Measurements from ENCODE around the gene PGPEP1. TPM values are rescaled to one million over a fixed set of nuclear protein-coding genes. Genes with fewer than 3 reads are reported as not detected.

PGPEP1 gene
- polyA plus RNA-seq, 3 donors, result 10.3 to 25.1 (median 10.3) TPM

GRCh38 chr19:18385675-18386542 is 45.5 kb downstream of the PGPEP1 start, which contains the start of gene GDF15:
Gene GDF15 (plus strand): TSS chr19:18386158. CDS start chr19:18386190, 32 bp downstream.
- TF ChIP-seq CTCF (IDR thresholded peaks at IDR 0.05), result peak; percentile 85

GRCh38 chr19:18386543-18387271 is 46.3 kb downstream of the PGPEP1 start:
- peaks cover 34 to 40% of the 10 kb centered on the region in 2 donors for H3K36me3 Mint-ChIP-seq
- no peak overlapping the region for H3K4me2 ChIP-seq (replicated peaks; ENCODE audit: extremely low read depth, low read length, poor library complexity, severe bottlenecking)

More at GRCh38 chr19:18385675-18386542, 45.5 kb downstream of the PGPEP1 start, which contains the start of gene GDF15:
- Histone ChIP-seq H3K79me2 (ENCODE audit: insufficient read depth, low read length) (peaks cover 23% of the 10 kb centered on the region), H3K27me3 (ENCODE audit: control insufficient read depth in 2 of 2, insufficient read depth in 2 of 2, low read length in 2 of 2) (peaks cover 0 to 12% of the 10 kb centered on the region in 2 donors), H3K9ac (ENCODE audit: insufficient read depth, low read length, poor library complexity, severe bottlenecking) (no peak within 1 kb of the TSS), H4K20me1 (ENCODE audit: insufficient read depth, low read length) (peaks cover 44% of the 10 kb centered on the region), H3K4me3 (replicated peaks in 1 of 3; ENCODE audit: low read depth in 2 of 3, low read length in 3 of 3) (no peak within 1 kb of the TSS), H3K36me3 (replicated peaks in 1 of 2; ENCODE audit: control insufficient read depth in 1 of 2, insufficient read depth in 2 of 2, low read length in 2 of 2) (peaks cover 18 to 20% of the 10 kb centered on the region in 2 donors), H2AFZ (ENCODE audit: insufficient read depth, low read depth, low read length, poor library complexity, severe bottlenecking) (no peak within 1 kb of the TSS), H3K4me2 (replicated peaks; ENCODE audit: extremely low read depth, low read length, poor library complexity, severe bottlenecking) (no peak within 1 kb of the TSS), H3K27ac (ENCODE audit: low read depth in 1 of 2, low read length in 2 of 2) (no peak within 1 kb of the TSS), H3K4me1 (ENCODE audit: control insufficient read depth in 1 of 2, insufficient read depth in 2 of 2, low read length in 2 of 2) (peaks cover 44 to 57% of the 10 kb centered on the region in 2 donors), H3K9me3 (replicated peaks in 1 of 2; ENCODE audit: control insufficient read depth in 1 of 2, insufficient read depth in 1 of 2, low read length in 2 of 2) (no peaks in the 10 kb centered on the region)
- peaks cover 3 to 35% (median 22%) of the 10 kb centered on the region in 3 donors for H3K27me3 Mint-ChIP-seq (ENCODE audit: low read depth in 3 of 3)
- WGBS (ENCODE audit: insufficient coverage), result 34% methylated on average over 22 of the region's 33 CpGs
- intact Hi-C loops (cut with micrococcal nuclease), result loop anchor here (5.0 kb wide), 2 partner anchors 34 to 39 kb away; no protein-coding TSS in a partner anchor
- peak in 1 of 3 donors; percentile 45 for DNase-seq
- peaks cover 47% of the 10 kb centered on the region for H3K4me1 Mint-ChIP-seq
- peaks cover 0 to 5% (median 3%) of the 10 kb centered on the region in 7 donors for H3K9me3 Mint-ChIP-seq
- peaks cover 28 to 32% of the 10 kb centered on the region in 2 donors for H3K36me3 Mint-ChIP-seq
- H3K27ac Mint-ChIP-seq, result peak within 1 kb of the TSS in 3 of 7 donors; percentile 6 to 45 (median 35)
- H3K4me3 Mint-ChIP-seq, result peak within 1 kb of the TSS; percentile 4 to 59

More at GRCh38 chr19:18386543-18387271, 46.3 kb downstream of the PGPEP1 start:
- no peak overlapping the region for H3K9ac ChIP-seq (ENCODE audit: insufficient read depth, low read length, poor library complexity, severe bottlenecking)
- peaks cover 0 to 12% of the 10 kb centered on the region in 2 donors for H3K27me3 ChIP-seq (ENCODE audit: control insufficient read depth in 2 of 2, insufficient read depth in 2 of 2, low read length in 2 of 2)
- Mint-ChIP-seq H3K27me3 (ENCODE audit: low read depth in 3 of 3) (peaks cover 3 to 37% (median 22%) of the 10 kb centered on the region in 3 donors), H3K27ac (peak overlapping the region in 1 of 7 donors; percentile 6), H3K9me3 (peaks cover 0 to 4% (median 3%) of the 10 kb centered on the region in 7 donors), H3K4me1 (peaks cover 55% of the 10 kb centered on the region), H3K4me3 (peak overlapping the region in 1 of 2 donors; percentile 46)
- no peaks in the 10 kb centered on the region for H3K9me3 ChIP-seq (replicated peaks in 1 of 2; ENCODE audit: control insufficient read depth in 1 of 2, insufficient read depth in 1 of 2, low read length in 2 of 2)
- peaks cover 26 to 28% of the 10 kb centered on the region in 2 donors for H3K36me3 ChIP-seq (replicated peaks in 1 of 2; ENCODE audit: control insufficient read depth in 1 of 2, insufficient read depth in 2 of 2, low read length in 2 of 2)
- H2AFZ ChIP-seq (ENCODE audit: insufficient read depth, low read depth, low read length, poor library complexity, severe bottlenecking), result no peak overlapping the region
- no peak for TF ChIP-seq CTCF (IDR thresholded peaks at IDR 0.05)
- H3K27ac ChIP-seq (ENCODE audit: low read depth in 1 of 2, low read length in 2 of 2), result no peak overlapping the region
- H3K4me1 ChIP-seq (ENCODE audit: control insufficient read depth in 1 of 2, insufficient read depth in 2 of 2, low read length in 2 of 2), result peaks cover 51 to 62% of the 10 kb centered on the region in 2 donors
- no peak for DNase-seq
- WGBS (ENCODE audit: insufficient coverage), result 95% methylated on average over 6 of the region's 14 CpGs
- peaks cover 52% of the 10 kb centered on the region for H4K20me1 ChIP-seq (ENCODE audit: insufficient read depth, low read length)
- peaks cover 31% of the 10 kb centered on the region for H3K79me2 ChIP-seq (ENCODE audit: insufficient read depth, low read length)
- no peak overlapping the region for H3K4me3 ChIP-seq (replicated peaks in 1 of 3; ENCODE audit: low read depth in 2 of 3, low read length in 3 of 3)
- intact Hi-C loops (cut with micrococcal nuclease), result loop anchor here (5.0 kb wide), 2 partner anchors 34 to 39 kb away; no protein-coding TSS in a partner anchor

Data from CD14-positive monocyte (primary cell).